HG03439 (cell line): ENCODE data around the gene ARHGAP44.

Source experiments
- ATAC-seq: cut with Tn5 transposase; IDR thresholded peaks from one replicate; pipeline ENCODE4 v1.9.1; 2021; ENCODE audit warnings: mild to moderate bottlenecking, moderate library complexity; ENCODE audit not compliant: unreplicated experiment

Gene ARHGAP44

DNA sequence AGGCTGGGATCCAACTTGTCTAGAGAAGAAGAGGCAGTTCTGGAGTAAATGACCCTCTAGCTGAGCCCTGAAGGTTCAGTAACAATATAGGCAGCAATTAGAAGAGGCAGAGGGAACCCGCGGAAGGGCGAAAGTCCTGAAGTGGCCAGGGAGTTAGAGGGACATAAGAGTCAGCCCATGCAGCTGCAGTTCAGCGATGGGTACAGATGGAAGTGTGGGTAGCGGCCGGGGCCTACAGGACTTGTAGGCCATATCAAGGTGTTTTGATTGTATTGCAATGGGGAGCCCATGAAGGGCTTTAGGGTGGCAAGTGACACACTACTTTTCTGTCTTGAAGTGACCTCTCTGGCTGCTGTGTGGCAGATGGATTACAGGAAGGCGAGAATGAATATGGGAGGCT, 225.5 kb downstream of the ARHGAP44 start:
- ATAC-seq = no peak

DNA sequence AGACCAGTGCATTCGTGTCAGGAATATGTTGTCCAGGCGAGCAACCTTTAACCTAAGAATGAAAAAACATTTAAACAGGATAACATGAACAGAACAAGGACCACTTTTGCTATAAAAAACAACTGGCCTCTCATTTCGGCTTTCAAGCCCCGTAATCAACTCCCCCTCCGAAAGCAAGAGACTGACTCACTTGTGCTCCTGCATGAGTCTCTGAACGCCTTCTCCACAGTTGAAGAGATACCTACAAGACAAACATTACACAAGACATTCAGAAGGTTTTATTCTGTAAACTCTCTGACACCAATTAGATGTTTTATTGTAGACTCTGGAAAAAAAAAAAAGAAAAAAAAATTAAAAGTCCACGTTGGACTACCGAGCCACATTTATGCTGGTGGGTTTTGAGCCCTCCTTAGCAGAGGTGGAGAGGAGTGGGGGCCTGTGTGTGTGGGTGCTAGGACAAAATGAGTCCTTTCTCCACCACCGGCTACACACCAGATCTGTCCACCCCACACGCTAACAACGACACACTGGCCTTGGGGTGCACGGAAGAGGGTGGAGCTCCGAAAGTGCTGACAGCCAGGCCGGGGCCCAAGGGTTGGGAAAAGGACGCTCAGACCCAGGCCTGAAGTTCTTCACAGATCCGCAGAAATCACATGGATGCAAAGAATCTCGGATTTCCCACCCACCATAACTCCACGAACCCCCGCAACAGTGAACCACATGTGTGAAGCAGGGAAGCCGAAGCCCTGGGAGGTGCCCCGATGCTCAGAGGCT, 227.8 kb downstream of the ARHGAP44 start:
- ATAC-seq = peak; percentile 12

DNA sequence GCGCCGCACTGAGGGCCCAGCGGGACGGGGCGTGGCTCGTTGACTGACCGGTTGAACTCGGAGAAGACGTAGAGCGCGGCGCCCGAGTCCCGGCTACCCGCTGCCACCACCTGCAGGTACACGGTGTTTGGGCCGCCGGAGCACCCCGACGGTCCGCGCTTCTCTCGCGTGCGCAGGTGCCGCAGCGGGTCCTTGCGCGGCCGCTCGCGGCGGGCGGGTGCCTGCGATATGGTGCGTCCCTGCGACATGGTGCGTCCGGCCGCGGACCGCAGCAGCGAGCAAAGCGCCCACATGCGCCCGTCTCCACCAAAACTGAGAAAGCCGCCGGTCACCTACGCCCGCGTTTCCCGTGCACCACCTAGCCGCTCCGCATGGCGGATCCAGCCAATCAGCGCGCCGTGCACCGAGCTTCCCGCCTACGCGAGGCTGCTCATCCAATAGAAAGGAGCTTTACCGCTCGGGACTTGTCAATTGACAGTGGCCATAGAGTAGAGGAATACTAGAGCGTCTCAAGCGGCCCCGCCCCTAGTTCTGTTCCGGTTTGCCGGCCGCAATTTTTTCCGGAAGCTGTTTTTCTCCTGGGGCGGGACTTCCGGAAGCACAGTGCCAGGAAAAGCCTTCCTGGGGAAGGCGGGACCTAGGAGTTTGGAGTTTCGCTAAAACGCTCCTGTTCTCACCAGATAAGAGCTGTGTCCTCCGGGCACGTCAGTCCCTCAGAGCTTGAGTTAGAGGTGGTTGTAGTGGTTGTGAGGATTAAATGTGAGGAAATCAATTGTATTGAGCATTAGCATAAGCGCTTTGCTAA, 228.6 kb downstream of the ARHGAP44 start, which contains the start of gene ELAC2:
Gene ELAC2 (minus strand): TSS at position 373 of the 805 bp plus-strand sequence. CDS start 80 bp downstream, at position 293.
- ATAC-seq = peak; percentile 95

DNA sequence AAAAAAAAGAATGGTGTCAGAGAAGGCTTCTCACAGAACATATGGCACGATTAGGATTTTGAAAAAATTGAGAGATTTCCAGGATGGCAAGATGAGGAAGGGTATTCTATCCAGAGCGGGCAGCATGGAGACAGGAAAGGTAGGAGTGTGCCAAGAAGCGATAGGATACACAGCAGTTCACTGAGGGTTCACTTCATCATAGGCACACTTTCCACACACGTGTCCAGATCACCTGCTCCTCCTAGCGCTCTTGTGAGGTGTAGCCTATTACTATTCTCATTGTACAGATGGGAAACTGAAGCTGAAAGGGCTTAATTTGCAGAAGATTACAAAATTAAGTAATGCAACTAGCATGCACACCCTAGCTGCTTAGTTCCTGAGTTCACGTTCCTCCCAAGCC, 234.7 kb downstream of the ARHGAP44 start:
- ATAC-seq = no peak

DNA sequence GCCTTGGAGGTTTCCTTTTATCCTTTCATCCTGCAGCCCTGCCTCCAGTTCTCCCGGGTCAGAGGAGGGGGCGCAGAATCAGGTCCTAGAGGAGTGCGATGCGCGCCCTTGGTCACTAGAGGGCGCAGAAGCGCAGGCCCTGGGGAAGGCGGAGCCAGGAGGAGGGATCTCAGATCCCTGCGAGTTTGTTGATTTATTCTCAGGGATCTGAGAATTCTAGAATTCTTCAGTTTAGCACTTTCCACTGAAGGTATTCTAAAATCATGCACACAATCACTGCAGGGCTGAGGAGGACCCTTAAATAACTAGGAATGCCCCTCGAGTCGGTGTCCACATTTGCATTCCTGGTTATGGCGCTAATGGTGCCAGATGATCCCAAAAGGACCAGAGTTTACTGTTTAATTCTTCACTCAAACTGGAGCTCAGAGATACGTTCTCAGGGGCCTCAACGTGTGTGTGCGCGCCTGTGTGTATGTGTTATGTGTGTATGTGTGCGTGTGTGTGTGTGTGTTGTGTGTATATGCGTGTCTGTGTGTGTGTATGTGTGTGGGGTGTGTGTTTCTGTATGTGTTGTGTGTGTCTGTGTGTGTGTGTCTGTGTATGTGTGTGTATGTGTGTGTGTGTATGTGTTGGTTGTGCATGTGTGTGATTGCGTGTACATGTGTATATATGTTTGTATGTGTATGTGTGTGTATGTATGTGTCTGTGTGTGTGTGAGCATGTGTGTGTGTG, 235.4 kb downstream of the ARHGAP44 start:
- peak; percentile 72 for ATAC-seq

DNA sequence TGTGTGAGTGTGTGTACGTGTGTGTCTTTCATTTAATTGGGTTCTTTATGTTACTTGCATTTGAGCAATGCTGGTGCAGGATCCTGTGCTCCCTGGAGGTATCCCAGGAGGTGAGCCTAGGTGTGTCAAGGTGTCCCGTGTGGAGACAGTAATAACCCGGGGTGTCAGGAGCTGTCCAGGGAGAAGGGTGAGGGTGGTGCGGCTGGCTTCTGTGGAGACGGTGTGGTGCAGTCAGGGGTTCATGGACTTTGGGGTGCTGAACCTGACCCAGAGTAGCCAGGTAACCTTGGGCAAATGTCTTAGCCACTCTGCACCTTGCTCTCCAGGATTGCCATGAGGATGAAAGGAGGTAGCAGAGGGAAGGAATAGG, 235.9 kb downstream of the ARHGAP44 start:
- no peak for ATAC-seq

DNA sequence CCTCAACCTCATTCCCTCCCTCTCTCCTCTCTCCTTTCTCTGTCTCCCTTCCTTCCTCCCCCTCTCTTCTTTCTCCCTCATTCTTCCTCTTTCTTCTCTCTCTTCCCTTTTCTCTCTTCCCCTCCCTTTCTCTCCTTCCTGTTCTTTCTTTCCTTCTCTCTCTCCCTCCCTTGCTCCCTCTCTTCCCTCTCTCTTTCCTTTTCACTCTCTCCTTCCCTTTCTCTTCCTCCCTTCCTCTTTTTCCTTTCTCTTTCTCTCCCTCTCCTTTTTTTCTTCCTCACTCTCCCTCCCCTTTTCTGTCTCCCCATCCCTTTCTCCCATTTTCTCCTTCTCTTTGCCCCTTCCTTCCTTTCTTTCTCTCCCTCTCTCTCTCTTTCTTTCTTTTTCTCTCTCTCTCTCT, 236.4 kb downstream of the ARHGAP44 start:
- no peak for ATAC-seq

DNA sequence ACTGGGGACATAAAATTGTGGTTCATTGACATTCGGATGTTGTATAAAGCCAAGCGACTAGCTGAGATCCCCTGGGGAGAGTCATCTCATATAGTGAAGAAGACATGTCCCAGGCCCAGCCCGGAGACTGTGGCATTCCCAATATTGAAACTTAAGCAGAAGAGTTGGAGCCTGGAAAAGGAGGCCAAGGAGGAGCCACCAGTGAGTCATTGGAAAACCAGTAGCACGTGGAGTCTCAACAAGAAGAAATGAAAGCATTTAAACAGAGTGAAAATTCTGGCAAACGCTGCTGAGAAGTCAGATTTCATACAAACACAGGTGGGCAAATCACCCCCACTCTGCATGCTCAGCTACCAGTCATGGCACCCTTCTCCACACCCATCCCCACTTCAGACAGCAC, 237.9 kb downstream of the ARHGAP44 start:
- no peak for ATAC-seq

DNA sequence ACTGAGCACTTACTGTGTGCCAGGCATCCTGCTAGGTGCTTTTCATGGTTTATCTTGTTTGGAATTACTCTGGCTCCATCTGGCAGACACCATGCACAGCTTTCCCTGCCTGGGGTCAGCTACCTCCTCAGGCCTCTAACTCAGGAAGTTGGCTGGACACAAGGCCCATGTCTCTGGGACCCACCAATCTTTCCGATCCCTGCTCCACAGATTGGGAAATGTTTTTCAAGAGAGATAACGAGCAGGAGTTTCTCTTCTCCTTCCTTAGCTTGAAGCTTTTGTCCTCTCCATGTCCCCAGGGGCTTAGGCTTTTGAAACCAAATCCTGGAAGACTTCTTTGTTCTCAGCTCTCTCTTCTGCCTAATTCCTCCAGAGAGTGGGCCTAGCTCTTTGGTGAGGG, 240.0 kb downstream of the ARHGAP44 start:
- no peak for ATAC-seq

DNA sequence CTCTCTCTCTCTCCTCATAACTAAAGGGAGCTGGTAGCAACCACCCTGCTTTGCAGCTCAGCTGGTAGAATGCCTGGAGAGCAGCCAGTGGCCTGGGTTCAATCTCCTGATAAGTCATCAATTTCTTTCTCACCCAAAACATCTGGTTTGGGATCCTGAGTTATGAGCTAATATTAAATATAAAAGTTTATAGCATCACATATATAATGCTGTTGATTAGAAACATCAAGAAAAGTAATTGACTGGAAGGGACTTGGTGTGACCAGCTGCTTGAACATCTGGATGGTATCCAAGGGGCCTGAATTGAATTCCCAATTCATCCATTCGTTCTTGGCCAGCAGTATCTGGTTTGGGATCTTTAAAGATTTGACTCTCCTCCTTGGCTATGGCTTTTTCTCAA, 240.8 kb downstream of the ARHGAP44 start:
- no peak for ATAC-seq

DNA sequence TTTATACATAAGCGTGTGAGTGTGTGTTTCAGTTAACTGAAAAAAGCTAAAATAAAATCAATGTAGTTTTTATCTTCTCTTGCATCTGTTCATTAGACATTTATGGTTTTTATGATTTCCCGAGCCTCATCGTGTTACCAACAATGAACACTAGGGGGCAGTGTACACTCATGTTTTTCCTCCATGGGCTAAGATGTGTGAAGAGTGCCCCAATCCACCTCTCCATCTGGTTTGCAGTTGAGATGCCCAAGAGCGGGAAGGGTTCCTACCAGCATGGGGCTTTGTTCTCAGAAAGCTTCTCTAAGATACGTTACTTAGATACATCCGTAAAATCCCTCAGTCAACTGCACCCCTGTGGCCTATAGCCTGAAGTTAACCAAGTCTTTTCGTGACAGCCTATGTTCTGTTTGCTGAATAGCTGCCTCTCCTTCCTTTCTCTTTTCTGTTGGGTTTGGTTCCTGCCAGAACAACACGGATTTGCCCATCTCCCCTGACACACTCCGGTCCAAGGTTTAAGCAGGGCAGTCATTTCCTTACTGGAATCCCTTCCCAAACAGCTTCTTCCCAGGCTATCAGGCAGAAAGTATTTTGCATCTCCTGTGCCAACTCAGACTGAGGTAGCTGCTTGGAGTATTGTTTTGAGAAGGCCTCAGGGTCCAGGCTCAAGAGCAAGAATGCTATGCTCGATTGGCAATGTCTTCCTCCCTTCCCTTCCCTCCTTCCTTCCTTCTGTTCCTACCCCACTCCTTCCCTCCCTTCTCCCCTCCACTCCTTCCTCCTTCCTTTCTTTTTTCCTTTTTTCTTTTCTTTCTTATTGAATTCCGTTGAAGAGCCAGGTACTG, 241.4 kb downstream of the ARHGAP44 start:
- ATAC-seq = no peak

DNA sequence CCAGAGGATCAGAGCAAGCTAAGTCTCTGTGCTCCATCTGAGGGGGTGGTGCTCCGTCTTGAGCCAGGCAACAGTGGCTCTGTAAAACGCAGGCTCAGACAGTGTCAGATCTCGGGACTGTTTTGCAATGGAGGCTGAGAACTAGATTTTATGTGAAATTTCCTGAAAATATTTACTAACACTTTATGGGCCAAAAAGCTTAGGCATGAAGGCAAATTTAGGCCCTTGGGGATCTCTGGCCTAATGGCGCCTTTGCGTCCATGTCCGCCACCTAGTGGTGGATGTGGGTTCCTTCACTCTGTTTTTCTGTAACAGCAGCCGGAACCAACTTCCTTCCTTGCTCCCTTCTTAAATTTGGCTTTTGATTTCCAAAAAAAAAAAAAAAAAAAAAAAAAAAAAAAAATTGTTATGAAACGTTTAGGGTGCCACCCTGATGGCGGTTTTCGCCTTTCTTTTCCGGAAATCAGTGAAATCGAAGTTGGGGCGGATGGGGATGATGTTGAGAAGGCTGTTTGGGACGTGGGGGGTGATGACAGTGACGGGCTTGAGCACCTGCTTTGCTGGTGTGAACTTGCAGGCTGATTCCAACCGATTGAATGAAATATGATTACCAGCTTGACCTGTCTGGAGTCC, 242.5 kb downstream of the ARHGAP44 start:
- peak; percentile 74 for ATAC-seq

DNA sequence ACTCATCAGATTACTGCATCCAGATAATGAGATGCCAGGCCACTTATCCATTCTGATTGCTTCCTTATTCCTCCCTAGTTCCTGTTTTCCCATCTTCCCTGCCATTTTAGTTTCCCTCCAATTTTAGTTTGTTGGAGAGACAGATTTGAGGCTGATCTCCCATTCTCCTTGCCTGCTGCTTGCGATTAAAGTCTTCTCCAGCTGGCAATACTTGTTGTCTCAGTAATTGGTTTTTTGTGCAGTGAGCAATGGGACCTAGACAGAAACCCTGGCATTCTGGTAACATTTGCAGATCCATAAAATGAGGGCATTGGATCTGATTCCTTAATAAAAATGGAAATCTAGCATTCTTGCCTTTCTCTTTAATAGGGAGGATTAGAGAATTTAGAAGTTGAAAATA, 246.1 kb downstream of the ARHGAP44 start:
- no peak for ATAC-seq

DNA sequence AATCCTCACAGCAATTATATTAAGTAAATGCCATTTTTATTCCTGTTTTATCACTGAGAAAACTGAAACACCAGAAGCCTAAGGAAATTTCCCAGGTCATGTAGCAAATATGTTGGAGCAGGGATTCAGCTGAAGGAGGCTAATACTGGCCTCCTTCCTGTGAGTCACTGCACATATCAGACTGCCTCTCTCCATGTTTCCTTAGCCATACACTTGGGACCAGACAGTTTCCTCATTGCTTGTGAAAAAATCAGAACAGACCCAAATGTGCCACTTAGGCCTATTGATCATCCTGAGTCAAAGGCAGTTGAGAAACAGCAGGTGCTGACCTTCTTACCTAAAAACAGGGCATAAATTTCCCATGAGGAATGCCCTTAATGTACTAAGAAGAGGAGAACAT, 247.5 kb downstream of the ARHGAP44 start:
- no peak for ATAC-seq

DNA sequence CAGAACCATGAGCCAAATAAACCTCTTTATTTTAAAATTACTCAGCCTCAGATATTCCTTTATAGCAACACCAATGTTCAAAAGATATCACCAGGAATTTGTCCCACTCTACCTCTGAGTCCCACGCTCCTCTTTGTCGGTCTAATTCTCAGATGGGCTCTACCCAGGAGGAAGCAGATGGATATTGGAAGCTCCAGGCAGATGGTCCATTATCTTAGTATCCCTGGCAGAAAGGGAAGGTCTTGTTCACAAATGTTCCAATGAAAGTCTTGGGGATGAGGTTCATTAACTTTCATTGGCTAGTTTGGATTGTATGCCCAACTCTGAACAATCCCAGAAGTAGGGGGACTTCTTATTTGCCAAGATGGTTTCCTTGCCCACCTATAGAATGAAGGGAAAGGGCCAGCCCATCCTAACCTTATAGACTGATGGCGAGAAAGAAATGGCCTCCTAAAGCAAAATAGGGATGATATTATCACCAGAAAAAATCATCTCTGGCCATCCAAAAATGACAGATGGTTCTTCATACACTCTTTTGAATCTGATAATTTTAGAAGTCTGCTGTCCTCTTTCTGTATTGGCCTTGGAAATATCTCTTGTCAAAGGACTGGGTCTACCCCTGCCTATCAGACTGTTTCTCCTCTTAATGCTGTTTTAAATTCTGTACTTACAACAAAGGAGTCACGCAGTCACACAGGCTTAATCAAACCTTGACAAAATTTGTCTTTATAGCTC, 249.8 kb downstream of the ARHGAP44 start:
- ATAC-seq = no peak
